HEK293 (cell line): Measurements from ENCODE around the gene TRAPPC4.
A peak's percentile ranks its signal among the peaks of the same experiment; 100 is the strongest.

Experiments
- BCL6B ChIP-seq: fragments of 450-650 bp; formaldehyde crosslinking; IDR thresholded peaks from 2 replicates; pipeline ENCODE4 v1.5.1; 2017; ENCODE audit warnings: missing biosample characterization, missing genetic modification characterization
- EGR2 ChIP-seq: fragments of 450-650 bp; formaldehyde crosslinking; IDR thresholded peaks from 2 replicates; pipeline ENCODE4 v1.5.1; 2016; ENCODE audit warnings: low read depth, missing biosample characterization, missing genetic modification characterization
- GLI4 ChIP-seq: fragments of 450-650 bp; formaldehyde crosslinking; IDR thresholded peaks from 2 replicates; pipeline ENCODE4 v1.5.1; 2016; ENCODE audit warnings: missing biosample characterization, missing genetic modification characterization
- KLF10 ChIP-seq: fragments of 450-650 bp; IDR thresholded peaks from 2 replicates; pipeline ENCODE4 v1.5.1; 2018; ENCODE audit warnings: missing biosample characterization, mild to moderate bottlenecking, missing genetic modification characterization
- MEIS1 ChIP-seq: sonication (generic); formaldehyde crosslinking; IDR thresholded peaks from 2 replicates; pipeline ENCODE4 v1.8.1; 2022; ENCODE audit warnings: missing genetic modification reagents, mild to moderate bottlenecking, borderline replicate concordance
- MZF1 ChIP-seq: fragments of 450-650 bp; formaldehyde crosslinking; IDR thresholded peaks from 2 replicates; pipeline ENCODE4 v1.5.1; 2017; ENCODE audit warnings: missing biosample characterization, missing genetic modification characterization, borderline replicate concordance
- OSR2 ChIP-seq: fragments of 450-650 bp; formaldehyde crosslinking; IDR thresholded peaks from 2 replicates; pipeline ENCODE4 v1.5.1; 2016; ENCODE audit warnings: missing biosample characterization, missing genetic modification characterization
- PBX3 ChIP-seq: sonication (generic); formaldehyde crosslinking; IDR thresholded peaks from 2 replicates; pipeline ENCODE4 v1.8.1; 2022; ENCODE audit warnings: mild to moderate bottlenecking, moderate library complexity, missing genetic modification reagents
- PRDM6 ChIP-seq: fragments of 450-650 bp; formaldehyde crosslinking; IDR thresholded peaks from 2 replicates; pipeline ENCODE4 v1.5.1; 2017; ENCODE audit warnings: missing biosample characterization, missing genetic modification characterization
- REPIN1 ChIP-seq: fragments of 450-650 bp; formaldehyde crosslinking; IDR thresholded peaks from 2 replicates; pipeline ENCODE4 v1.5.1; 2017; ENCODE audit warnings: missing biosample characterization, missing genetic modification characterization, low read depth
- SALL2 ChIP-seq: fragments of 450-650 bp; formaldehyde crosslinking; IDR thresholded peaks from 2 replicates; pipeline ENCODE4 v1.5.0; 2017; ENCODE audit warnings: missing biosample characterization, mild to moderate bottlenecking, missing genetic modification characterization, borderline replicate concordance
- SETDB1 ChIP-seq: IDR thresholded peaks from one replicate; pipeline ENCODE4 v1.6.1; 2017; ENCODE audit warnings: mild to moderate bottlenecking, low read length, moderate library complexity, mixed read lengths; ENCODE audit not compliant: insufficient read length
- ZBTB1 ChIP-seq: fragments of 450-650 bp; formaldehyde crosslinking; IDR thresholded peaks from 2 replicates; pipeline ENCODE4 v1.5.1; 2016; ENCODE audit warnings: missing biosample characterization, missing genetic modification characterization
- ZBTB21 ChIP-seq: fragments of 450-650 bp; formaldehyde crosslinking; IDR thresholded peaks from 2 replicates; pipeline ENCODE4 v1.5.1; 2017; ENCODE audit warnings: missing biosample characterization, missing genetic modification characterization
- ZBTB6 ChIP-seq: fragments of 450-650 bp; formaldehyde crosslinking; IDR thresholded peaks from 2 replicates; pipeline ENCODE4 v1.5.1; 2017; ENCODE audit warnings: missing biosample characterization, missing genetic modification characterization
- ZNF112 ChIP-seq: fragments of 450-650 bp; formaldehyde crosslinking; IDR thresholded peaks from 2 replicates; pipeline ENCODE4 v1.5.0; 2017; ENCODE audit warnings: missing biosample characterization, missing genetic modification characterization
- ZNF184 ChIP-seq: fragments of 450-650 bp; IDR thresholded peaks from 2 replicates; pipeline ENCODE4 v1.5.1; 2018; ENCODE audit warnings: missing biosample characterization, mild to moderate bottlenecking, missing genetic modification characterization
- ZNF19 ChIP-seq: fragments of 450-650 bp; formaldehyde crosslinking; IDR thresholded peaks from 2 replicates; pipeline ENCODE4; 2016; ENCODE audit warnings: missing biosample characterization, missing genetic modification characterization, low read depth
- ZNF202 ChIP-seq: fragments of 450-650 bp; formaldehyde crosslinking; IDR thresholded peaks from 2 replicates; pipeline ENCODE4 v1.5.1; 2016; ENCODE audit warnings: missing biosample characterization, missing genetic modification characterization, borderline replicate concordance
- ZNF239 ChIP-seq: fragments of 450-650 bp; formaldehyde crosslinking; IDR thresholded peaks from 2 replicates; pipeline ENCODE4 v1.5.1; 2016; ENCODE audit warnings: missing biosample characterization, missing genetic modification characterization
- ZNF292 ChIP-seq: fragments of 450-650 bp; formaldehyde crosslinking; IDR thresholded peaks from 2 replicates; pipeline ENCODE4 v1.5.1; 2016; ENCODE audit warnings: low read depth, missing biosample characterization, missing genetic modification characterization, borderline replicate concordance
- ZNF366 ChIP-seq: fragments of 450-650 bp; formaldehyde crosslinking; conservative IDR thresholded peaks from 2 replicates; pipeline ENCODE4 v1.5.1; 2016; ENCODE audit warnings: missing biosample characterization, missing genetic modification characterization
- ZNF394 ChIP-seq: fragments of 450-650 bp; formaldehyde crosslinking; IDR thresholded peaks from 2 replicates; pipeline ENCODE4 v1.5.1; 2016; ENCODE audit warnings: missing biosample characterization, missing genetic modification characterization, mild to moderate bottlenecking, moderate library complexity, borderline replicate concordance
- ZNF423 ChIP-seq: fragments of 450-650 bp; formaldehyde crosslinking; IDR thresholded peaks from 2 replicates; pipeline ENCODE4 v1.5.1; 2016; ENCODE audit warnings: missing biosample characterization, missing genetic modification characterization
- ZNF426 ChIP-seq: fragments of 450-650 bp; formaldehyde crosslinking; IDR thresholded peaks from 2 replicates; pipeline ENCODE4 v1.5.1; 2017; ENCODE audit warnings: missing biosample characterization, missing genetic modification characterization, mild to moderate bottlenecking, inconsistent platforms, moderate library complexity
- ZNF521 ChIP-seq: fragments of 450-650 bp; formaldehyde crosslinking; IDR thresholded peaks from 2 replicates; pipeline ENCODE4 v1.5.1; 2017; ENCODE audit warnings: missing biosample characterization, mild to moderate bottlenecking, missing genetic modification characterization
- ZNF530 ChIP-seq: fragments of 450-650 bp; formaldehyde crosslinking; IDR thresholded peaks from 2 replicates; pipeline ENCODE4 v1.5.1; 2016; ENCODE audit warnings: low read depth, missing biosample characterization, missing genetic modification characterization
- ZNF555 ChIP-seq: fragments of 450-650 bp; formaldehyde crosslinking; conservative IDR thresholded peaks from 2 replicates; pipeline ENCODE4 v1.5.1; 2017; ENCODE audit warnings: missing biosample characterization, mild to moderate bottlenecking, missing genetic modification characterization, inconsistent platforms
- ZNF580 ChIP-seq: fragments of 450-650 bp; formaldehyde crosslinking; IDR thresholded peaks from 2 replicates; pipeline ENCODE4 v1.5.1; 2016; ENCODE audit warnings: missing biosample characterization, missing genetic modification characterization
- ZNF585B ChIP-seq: fragments of 450-650 bp; formaldehyde crosslinking; IDR thresholded peaks from 2 replicates; pipeline ENCODE4 v1.5.1; 2016; ENCODE audit warnings: missing biosample characterization, missing genetic modification characterization
- ZNF600 ChIP-seq: fragments of 450-650 bp; formaldehyde crosslinking; IDR thresholded peaks from 2 replicates; pipeline ENCODE4 v1.5.1; 2016; ENCODE audit warnings: missing biosample characterization, missing genetic modification characterization
- ZNF621 ChIP-seq: fragments of 450-650 bp; formaldehyde crosslinking; IDR thresholded peaks from 2 replicates; pipeline ENCODE4 v1.5.1; 2017; ENCODE audit warnings: missing biosample characterization, missing genetic modification characterization
- ZNF664 ChIP-seq: fragments of 450-650 bp; formaldehyde crosslinking; IDR thresholded peaks from 2 replicates; pipeline ENCODE4 v1.5.1; 2016; ENCODE audit warnings: missing biosample characterization, missing genetic modification characterization
- ZNF670 ChIP-seq: fragments of 450-650 bp; formaldehyde crosslinking; IDR thresholded peaks from 2 replicates; pipeline ENCODE4 v1.5.1; 2016; ENCODE audit warnings: missing biosample characterization, missing genetic modification characterization, low read depth
- ZNF791 ChIP-seq: fragments of 450-650 bp; formaldehyde crosslinking; IDR thresholded peaks from 2 replicates; pipeline ENCODE4 v1.5.1; 2016; ENCODE audit warnings: missing biosample characterization, missing genetic modification characterization
- ZNF792 ChIP-seq: fragments of 450-650 bp; formaldehyde crosslinking; IDR thresholded peaks from 2 replicates; pipeline ENCODE4 v1.5.1; 2016; ENCODE audit warnings: missing biosample characterization, missing genetic modification characterization

TRAPPC4 gene

GRCh38 chr11:119067371-119068222 lies 49.0 kb downstream of the TRAPPC4 start, which contains the start of gene VPS11 (continued):
- TF ChIP-seq BCL6B (tag by site-specific recombination): no peak
- no peak for TF ChIP-seq ZNF19
- no peak for TF ChIP-seq REPIN1 (tag by site-specific recombination)
- peak; percentile 69; the same call in 1 of the 2 replicates for TF ChIP-seq KLF10 (tag by site-specific recombination)
- TF ChIP-seq ZNF394 (tag by site-specific recombination): no peak; the same call in 1 of the 2 replicates
- no peak for TF ChIP-seq ZNF202
- TF ChIP-seq ZNF426: no peak
- TF ChIP-seq ZNF580 (tag by site-specific recombination): 0 out of 2 replicates have a peak, but pooled peaks have one; percentile 48
- no peak for TF ChIP-seq ZNF521 (tag by site-specific recombination)
- no peak for TF ChIP-seq ZNF621 (tag by site-specific recombination)
- TF ChIP-seq ZNF423 (tag by site-specific recombination): no peak
- TF ChIP-seq ZNF792 (tag by site-specific recombination): no peak
- no peak for TF ChIP-seq ZNF670 (tag by site-specific recombination)
- TF ChIP-seq GLI4 (tag by site-specific recombination): no peak
- TF ChIP-seq PRDM6 (tag by site-specific recombination): no peak
- TF ChIP-seq ZNF239: no peak
- no peak for TF ChIP-seq ZNF530 (tag by site-specific recombination)
- no peak for TF ChIP-seq SETDB1
- TF ChIP-seq ZNF664 (tag by site-specific recombination): no peak
- no peak for TF ChIP-seq ZNF791 (tag by site-specific recombination)
- no peak for TF ChIP-seq MZF1 (tag by site-specific recombination)
- TF ChIP-seq ZBTB6 (tag by site-specific recombination): peak; percentile 44; the same call in 1 of the 2 replicates
- no peak for TF ChIP-seq ZNF585B
- TF ChIP-seq ZNF366 (tag by site-specific recombination): no peak
- TF ChIP-seq ZNF600 (tag by site-specific recombination): no peak
- TF ChIP-seq MEIS1 (CRISPR knock-in tag): no peak
- no peak for TF ChIP-seq PBX3 (CRISPR knock-in tag)
- no peak for TF ChIP-seq ZNF555
- TF ChIP-seq ZNF292 (tag by site-specific recombination): no peak
- TF ChIP-seq EGR2 (tag by site-specific recombination): no peak
- TF ChIP-seq SALL2 (tag by site-specific recombination): no peak
- no peak for TF ChIP-seq ZNF184 (tag by site-specific recombination)
- no peak for TF ChIP-seq ZBTB1 (tag by site-specific recombination)
- peak; percentile 86 for TF ChIP-seq OSR2 (tag by site-specific recombination)
- TF ChIP-seq ZBTB21 (tag by site-specific recombination): no peak
- TF ChIP-seq ZNF112: no peak
